ENCODE results near the gene IQCC. TPM values are rescaled to one million over a fixed set of nuclear protein-coding genes. Genes with fewer than 3 reads are reported as not detected.

Gene IQCC
- total RNA-seq, 3 donors from 2014 or later = 1.8 to 3.5 (median 2.3) TPM

- Histone ChIP-seq H3K4me1 (peaks cover 0 to 6% of the 10 kb centered on the region in 2 donors), H3K4me3 (no peak overlapping the region), H3K9me3 (no peaks in the 10 kb centered on the region), H3K27ac (no peak overlapping the region), H3K27me3 (no peaks in the 10 kb centered on the region), H3K36me3 (no peaks in the 10 kb centered on the region)
- no peak for DNase-seq (ENCODE audit: low spot score in 2 of 2)
- no peak for TF ChIP-seq CTCF (IDR thresholded peaks at IDR 0.05)
- no peak for TF ChIP-seq POLR2AphosphoS5 (IDR thresholded peaks at IDR 0.05)
- no peak for TF ChIP-seq POLR2A (IDR thresholded peaks at IDR 0.05)
- intact Hi-C loops (cut with DNase I; ENCODE audit: low total_unique reads) = loop anchor here (5.0 kb wide), 1 partner anchor 297 kb away; the partner anchor contains the start of gene PTP4A2
Measured at GRCh38 chr1:32234792-32235191, 29.3 kb downstream of the IQCC start.

GRCh38 chr1:32239337-32239736 lies 33.9 kb downstream of the IQCC start:
- intact Hi-C loops (cut with DNase I; ENCODE audit: low total_unique reads) = loop anchor here (5.0 kb wide), 1 partner anchor 302 kb away; the partner anchor contains the start of gene PTP4A2
- DNase-seq (ENCODE audit: low spot score in 2 of 2) = no peak
- H3K4me1 ChIP-seq = peaks cover 0 to 8% of the 10 kb centered on the region in 2 donors

GRCh38 chr1:32239790-32240139 lies 34.3 kb downstream of the IQCC start:
- Histone ChIP-seq H3K4me3 (peak overlapping the region in 2 of 3 donors; percentile 69 to 73), H3K27ac (peak overlapping the region; percentile 89 to 96), H3K9me3 (no peaks in the 10 kb centered on the region), H3K27me3 (no peaks in the 10 kb centered on the region), H3K4me1 (peaks cover 0 to 8% of the 10 kb centered on the region in 2 donors), H3K36me3 (no peaks in the 10 kb centered on the region)
- DNase-seq (ENCODE audit: low spot score in 2 of 2) = no peak
- intact Hi-C loops (cut with DNase I; ENCODE audit: low total_unique reads) = loop anchor here (5.0 kb wide), 1 partner anchor 302 kb away; the partner anchor contains the start of gene PTP4A2
- TF ChIP-seq CTCF (IDR thresholded peaks at IDR 0.05) (no peak), POLR2AphosphoS5 (IDR thresholded peaks at IDR 0.05) (no peak), POLR2A (IDR thresholded peaks at IDR 0.05) (no peak)

More at GRCh38 chr1:32239337-32239736, 33.9 kb downstream of the IQCC start:
- peak overlapping the region in 2 of 3 donors; percentile 69 to 73 for H3K4me3 ChIP-seq
- no peaks in the 10 kb centered on the region for H3K36me3 ChIP-seq
- H3K9me3 ChIP-seq = no peaks in the 10 kb centered on the region
- TF ChIP-seq POLR2AphosphoS5 (IDR thresholded peaks at IDR 0.05) = no peak
- TF ChIP-seq CTCF (IDR thresholded peaks at IDR 0.05) = no peak
- TF ChIP-seq POLR2A (IDR thresholded peaks at IDR 0.05) = no peak
- H3K27me3 ChIP-seq = no peaks in the 10 kb centered on the region
- H3K27ac ChIP-seq = peak overlapping the region; percentile 89 to 96

- DNase-seq (ENCODE audit: low spot score in 2 of 2) = peak; percentile 75 to 79
- TF ChIP-seq CTCF (IDR thresholded peaks at IDR 0.05) (peak in 2 of 3 donors; percentile 22 to 27), POLR2AphosphoS5 (IDR thresholded peaks at IDR 0.05) (peak in 2 of 3 donors; percentile 32 to 60), POLR2A (IDR thresholded peaks at IDR 0.05) (no peak)
- H3K4me3 ChIP-seq = peak overlapping the region; percentile 56 to 73 (median 69)
- H3K9me3 ChIP-seq = no peaks in the 10 kb centered on the region
- peak overlapping the region; percentile 89 to 96 for H3K27ac ChIP-seq
- peaks cover 0 to 8% of the 10 kb centered on the region in 2 donors for H3K4me1 ChIP-seq
- intact Hi-C loops (cut with DNase I; ENCODE audit: low total_unique reads) = no loop called here
- no peaks in the 10 kb centered on the region for H3K36me3 ChIP-seq
- no peaks in the 10 kb centered on the region for H3K27me3 ChIP-seq
Measured at GRCh38 chr1:32240140-32240951, 34.9 kb downstream of the IQCC start.
